GM19240 (cell line): ENCODE data around the gene PSMB1.
"Not testable (repeated sequence)": the region's sequence is repeated elsewhere in the genome, so short reads cannot be mapped to it uniquely, and the experiment has no call there.

Experiments
- DNase-seq: peaks from one replicate; pipeline ENCODE4 v3.0.0; 2011; ENCODE audit warnings: low spot score; ENCODE audit not compliant: insufficient read length

PSMB1 gene

GRCh38 chr6:170503414-170503761, 49.7 kb downstream of the PSMB1 start:
- DNase-seq = no peak

DNA sequence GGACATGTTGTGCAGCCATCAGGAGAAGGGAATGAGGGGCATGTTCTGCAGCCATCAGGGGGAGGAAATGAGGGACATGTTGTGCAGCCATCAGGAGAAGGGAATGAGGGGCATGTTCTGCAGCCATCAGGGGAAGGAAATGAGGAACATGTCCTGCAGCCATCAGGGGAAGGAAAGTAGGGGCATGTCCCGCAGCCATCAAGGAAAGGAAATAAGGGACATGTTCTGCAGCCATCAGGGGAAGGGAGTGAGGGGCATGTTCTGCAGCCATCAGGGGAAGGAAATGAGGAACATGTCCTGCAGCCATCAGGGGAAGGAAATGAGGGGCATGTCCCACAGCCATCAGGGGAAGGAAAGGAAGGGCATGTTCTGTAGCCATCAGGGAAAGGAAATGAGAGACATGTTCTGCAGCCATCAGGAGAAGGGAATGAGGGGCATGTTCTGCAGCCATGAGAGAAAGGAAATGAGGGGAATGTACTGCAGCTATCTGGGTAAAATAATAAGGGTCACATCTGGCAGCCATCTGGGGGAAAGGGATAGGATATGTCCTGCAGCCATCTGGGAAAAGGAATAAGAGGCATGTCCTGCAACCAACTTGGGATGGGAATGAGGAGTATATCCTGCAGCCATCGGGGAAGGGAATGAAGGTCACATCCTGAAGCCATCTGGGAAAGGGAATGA, 50.2 kb downstream of the PSMB1 start:
- not testable (repeated sequence) for DNase-seq

GRCh38 chr6:170502268-170502667, 50.8 kb downstream of the PSMB1 start:
- not testable (repeated sequence) for DNase-seq

DNA sequence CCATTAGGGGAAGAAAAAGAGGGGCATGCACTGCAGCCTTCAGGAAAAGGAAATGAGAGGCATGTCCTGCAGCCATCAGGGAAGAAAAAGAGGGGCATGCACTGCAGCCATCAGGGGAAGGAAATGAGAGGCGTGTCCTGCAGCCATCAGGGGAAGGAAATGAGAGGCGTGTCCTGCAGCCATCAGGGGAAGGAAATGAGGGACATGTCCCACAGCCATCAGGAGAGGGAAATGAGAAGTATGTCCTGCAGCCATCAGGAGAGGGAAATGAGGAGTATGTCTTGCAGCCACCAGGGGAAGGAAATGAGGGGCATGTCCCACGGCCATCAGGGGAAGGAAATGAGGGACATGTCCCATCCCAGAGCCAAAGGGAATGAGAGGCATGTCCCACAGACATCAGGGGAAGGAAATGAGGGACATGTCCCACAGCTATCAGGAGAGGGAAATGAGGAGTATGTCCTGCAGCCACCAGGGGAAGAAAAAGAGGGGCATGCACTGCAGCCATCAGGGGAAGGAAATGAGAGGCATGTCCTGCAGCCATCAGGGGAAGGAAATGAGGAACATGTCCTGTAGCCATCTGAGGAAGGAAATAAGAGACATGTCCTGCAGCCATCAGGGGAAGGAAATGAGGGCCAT, 52.0 kb downstream of the PSMB1 start:
- DNase-seq = no peak

GRCh38 chr6:170497841-170498301, 55.2 kb downstream of the PSMB1 start:
- no peak for DNase-seq

GRCh38 chr6:170493354-170493753, 59.8 kb downstream of the PSMB1 start:
- no peak for DNase-seq

GRCh38 chr6:170490259-170490658, 62.8 kb downstream of the PSMB1 start:
- DNase-seq = no peak

DNA sequence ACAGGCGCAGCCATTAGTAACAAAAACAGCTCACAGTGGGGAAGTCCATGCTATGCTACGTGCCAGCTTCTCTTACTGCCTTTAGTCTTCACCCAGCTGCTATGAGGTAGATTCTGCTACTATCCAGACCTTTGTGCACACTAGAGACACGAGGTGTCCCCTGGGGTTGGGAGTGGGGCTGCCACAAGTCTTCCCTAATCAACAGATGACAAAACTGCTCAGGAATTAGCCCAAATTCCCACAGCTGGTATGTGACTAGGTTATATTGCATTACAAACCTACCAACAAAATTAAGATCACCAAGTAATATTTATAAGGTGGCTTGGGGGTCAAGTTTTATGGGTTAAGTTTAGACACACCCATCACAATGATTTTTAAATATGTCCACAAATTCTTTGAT, 63.3 kb downstream of the PSMB1 start:
- DNase-seq = no peak

DNA sequence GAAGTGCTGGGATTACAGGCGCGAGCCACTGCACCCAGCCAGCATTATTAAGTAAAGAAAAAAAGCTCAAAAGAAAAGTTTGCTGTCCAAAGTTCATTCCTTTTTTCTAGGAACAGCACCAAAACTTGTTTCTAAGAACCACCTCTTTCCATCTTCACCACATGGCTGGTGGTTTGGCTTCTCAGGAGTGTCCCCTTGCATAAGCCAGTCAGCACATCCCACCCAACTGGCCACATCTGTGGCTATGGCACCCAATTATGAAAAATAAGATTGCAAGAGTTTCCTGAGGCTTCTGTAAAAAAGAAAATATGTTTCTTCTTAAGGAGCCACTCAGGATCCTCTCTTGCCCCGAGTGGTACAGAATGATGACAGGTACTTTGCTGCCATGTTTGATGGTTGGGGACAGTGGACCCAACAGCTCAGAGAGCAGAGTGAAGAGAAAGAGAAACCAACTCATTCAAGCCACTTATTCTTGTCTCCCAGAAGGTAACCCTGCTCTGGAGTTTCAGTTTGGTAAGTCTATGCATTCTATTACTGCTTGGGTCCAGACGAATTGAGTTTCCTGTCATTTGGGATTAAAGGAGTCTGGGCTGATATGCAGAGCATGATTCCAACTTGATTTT, 65.3 kb downstream of the PSMB1 start:
- no peak for DNase-seq

- no peak for DNase-seq
Measured at GRCh38 chr6:170485159-170485558, 67.9 kb downstream of the PSMB1 start.
